HG02588 (cell line): Measurements from ENCODE around the gene SH3BP1.

Source experiments
- ATAC-seq: cut with Tn5 transposase; IDR thresholded peaks from one replicate; pipeline ENCODE4 v1.9.1; 2021; ENCODE audit warnings: mild to moderate bottlenecking, moderate library complexity; ENCODE audit not compliant: unreplicated experiment

The SH3BP1 gene

GRCh38 chr22:37611207-37611606 is 28.3 kb upstream of the SH3BP1 start:
- no peak for ATAC-seq

DNA sequence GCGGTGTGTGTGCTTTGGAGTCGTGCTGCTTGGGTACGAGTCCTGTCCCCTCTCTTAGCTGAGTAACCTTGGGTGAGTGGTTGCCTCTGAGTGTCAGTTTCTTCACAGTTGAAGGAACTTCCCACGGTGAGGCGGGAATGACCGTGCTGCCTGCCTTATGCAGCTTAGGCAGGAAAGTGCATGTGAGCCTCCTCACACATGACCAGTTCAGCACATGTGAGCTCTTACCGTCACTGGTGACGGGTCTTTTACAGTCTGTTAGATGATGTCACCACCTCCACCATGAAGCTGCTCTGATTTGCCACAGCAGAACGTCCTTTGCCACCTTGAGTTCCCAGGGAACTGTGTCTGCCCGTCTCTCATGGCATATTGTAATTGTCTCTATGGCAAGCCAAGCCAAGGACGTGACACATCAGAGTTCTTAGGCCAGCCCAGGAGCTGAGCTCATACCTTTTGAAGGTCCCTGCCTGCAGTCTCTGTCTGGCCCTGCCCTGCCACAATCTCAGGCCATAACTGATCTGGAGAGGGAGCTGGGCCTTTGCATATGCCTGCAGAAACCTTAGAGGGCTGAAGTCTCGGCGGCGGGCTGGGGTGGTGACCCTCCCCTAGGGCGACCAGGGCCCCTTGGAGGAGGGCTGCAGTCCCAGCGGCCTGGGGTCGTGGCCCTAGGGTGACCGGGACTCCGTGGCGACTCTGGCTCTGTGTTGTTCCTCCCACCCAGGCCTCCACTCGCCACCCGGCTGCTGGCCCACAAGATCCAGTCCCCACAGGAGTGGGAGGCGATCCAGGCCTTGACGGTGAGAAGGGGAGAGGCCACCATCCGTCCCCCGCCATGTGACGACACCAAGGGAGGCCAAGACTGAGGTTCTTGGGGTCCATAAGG is 23.0 kb upstream of the SH3BP1 start:
- no peak for ATAC-seq

DNA sequence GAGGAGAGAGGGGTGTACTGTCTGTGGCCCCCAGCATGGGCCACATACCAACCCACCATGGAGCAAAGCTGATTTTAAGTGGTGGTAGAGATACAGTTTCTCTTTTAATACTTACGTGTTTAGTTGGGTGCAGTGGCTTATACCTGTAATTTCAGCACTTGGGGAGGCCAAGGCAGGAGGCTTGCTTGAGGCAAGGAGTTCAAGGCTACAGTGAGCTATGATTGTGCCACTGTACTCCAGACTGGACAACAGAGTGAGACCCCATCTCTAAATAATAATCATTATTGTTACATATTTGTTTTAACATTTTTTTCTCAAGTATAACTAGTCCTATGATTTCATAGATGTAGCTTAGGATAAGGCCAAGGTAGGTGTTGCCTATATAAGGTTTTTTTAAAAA is 22.0 kb upstream of the SH3BP1 start:
- no peak for ATAC-seq

GRCh38 chr22:37618072-37618656 is 21.3 kb upstream of the SH3BP1 start:
- no peak for ATAC-seq

DNA sequence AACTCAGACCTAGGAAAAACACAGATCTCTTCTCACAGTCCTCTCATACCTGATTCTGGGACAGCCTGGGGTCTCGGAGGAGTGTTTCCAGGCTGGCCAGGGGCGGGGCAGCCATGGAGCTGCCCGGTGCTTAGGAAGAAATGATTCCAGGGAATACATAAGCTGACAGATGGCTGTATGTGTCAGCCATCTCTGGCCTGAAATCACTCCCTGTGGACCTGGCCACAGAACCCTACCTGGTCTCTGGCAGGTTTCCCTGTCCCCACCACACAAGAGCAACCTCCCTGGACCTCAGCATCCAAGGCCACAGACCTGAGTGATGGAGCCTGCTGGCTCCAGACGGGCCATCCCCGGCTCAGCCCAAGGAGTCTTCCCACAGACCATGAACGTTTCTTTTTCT is 20.8 kb upstream of the SH3BP1 start:
- no peak for ATAC-seq

- ATAC-seq = no peak
Measured at GRCh38 chr22:37619991-37620390, 19.5 kb upstream of the SH3BP1 start.

GRCh38 chr22:37621352-37621860 is 18.1 kb upstream of the SH3BP1 start:
- no peak for ATAC-seq

GRCh38 chr22:37623075-37624016 is 16.1 kb upstream of the SH3BP1 start:
- ATAC-seq = no peak

DNA sequence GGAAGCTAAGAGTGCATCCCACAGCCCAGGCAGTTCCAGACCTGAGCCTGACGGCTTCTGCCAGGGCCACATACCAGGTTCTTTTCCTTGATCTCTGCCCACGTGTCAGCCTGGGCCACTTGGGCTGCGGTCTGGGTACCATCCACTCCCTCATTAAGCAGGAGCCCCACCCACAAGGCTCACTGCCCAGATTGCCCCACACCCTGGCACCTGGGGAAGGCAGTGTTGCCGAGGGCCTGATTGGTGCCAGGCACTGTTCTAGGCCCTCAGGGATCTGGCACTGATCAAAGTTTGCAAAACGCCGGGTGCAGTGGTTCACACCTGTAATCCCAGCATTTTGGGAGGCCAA is 15.5 kb upstream of the SH3BP1 start:
- no peak for ATAC-seq

DNA sequence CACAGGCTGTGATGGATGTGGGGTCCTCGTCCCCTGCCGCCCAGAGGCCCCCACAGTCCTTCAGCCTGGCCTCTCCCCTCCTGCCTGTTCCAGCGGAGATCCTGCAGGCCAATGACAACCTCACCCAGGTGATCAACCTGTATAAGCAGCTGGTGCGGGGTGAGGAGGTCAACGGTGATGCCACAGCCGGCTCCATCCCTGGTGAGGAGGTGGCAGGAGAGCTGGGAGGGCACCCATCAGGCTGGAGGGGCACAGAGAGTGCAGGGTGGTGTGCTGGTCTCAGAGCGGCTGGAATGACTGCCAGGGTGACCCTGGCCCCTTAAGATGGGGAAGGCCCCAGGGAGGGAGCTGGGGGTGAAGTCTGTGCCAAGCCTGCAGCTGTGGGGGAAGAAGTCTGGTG is 14.6 kb upstream of the SH3BP1 start:
- no peak for ATAC-seq

DNA sequence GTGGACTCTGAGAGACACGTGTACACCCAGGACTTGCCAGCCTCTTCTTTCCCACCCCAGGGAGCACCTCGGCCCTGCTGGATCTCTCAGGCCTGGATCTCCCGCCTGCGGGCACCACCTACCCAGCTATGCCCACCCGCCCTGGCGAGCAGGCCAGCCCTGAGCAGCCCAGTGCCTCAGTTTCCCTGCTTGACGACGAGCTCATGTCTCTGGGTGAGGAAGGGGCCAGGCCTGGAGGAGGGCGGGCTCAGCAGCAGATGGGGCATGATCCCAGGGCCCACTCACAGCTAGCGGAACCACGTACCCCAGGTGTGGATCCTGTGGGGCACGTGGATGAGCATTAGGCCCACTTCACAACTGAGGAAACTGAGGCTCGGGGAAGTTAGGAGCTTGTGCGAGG is 13.7 kb upstream of the SH3BP1 start:
- ATAC-seq = no peak

DNA sequence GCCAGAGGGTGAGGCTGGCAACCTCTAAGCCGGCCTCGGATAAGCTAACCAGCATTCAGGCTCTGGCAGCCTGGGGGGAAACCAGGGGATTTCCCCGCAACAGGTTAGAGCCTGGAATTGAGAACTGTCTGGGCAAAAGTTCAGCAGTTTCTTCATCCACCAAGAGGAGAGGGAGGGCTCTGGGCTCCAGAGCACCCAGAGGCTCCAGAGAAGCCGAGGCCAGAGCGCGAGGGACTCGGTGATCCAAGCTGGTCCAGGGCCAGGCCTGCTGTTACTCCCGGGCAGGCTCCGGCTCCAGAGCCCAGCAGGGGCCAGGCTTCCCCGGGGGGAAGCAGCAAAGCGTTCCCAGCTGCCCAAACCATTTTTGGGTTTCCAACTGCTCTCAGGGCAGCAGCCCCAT is 13.3 kb upstream of the SH3BP1 start:
- ATAC-seq = no peak

DNA sequence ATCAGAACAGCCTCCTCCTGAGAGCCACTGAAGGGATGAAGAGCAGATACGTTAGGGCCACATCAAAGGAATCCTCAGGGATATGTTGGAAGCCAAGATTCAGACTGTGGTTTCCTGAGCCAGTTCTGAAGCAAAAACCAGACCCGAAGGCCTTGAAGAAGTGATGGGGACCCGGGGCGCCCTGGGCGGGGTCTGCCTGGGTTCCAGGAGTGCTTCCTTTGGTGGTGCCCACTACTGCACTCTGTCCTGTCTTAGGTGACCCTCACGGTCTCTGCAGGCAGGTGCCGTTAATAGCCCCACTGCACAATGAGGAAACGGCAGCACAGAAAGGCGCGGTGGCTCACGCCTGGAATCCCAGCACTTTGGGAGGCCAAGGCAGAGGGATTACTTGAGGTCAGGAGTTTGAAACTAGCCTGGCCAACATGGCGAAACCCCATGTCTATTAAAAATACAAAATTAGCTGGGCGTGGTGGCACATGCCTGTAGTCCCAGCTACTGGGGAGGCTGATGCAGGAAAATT is 12.9 kb upstream of the SH3BP1 start:
- ATAC-seq = no peak

DNA sequence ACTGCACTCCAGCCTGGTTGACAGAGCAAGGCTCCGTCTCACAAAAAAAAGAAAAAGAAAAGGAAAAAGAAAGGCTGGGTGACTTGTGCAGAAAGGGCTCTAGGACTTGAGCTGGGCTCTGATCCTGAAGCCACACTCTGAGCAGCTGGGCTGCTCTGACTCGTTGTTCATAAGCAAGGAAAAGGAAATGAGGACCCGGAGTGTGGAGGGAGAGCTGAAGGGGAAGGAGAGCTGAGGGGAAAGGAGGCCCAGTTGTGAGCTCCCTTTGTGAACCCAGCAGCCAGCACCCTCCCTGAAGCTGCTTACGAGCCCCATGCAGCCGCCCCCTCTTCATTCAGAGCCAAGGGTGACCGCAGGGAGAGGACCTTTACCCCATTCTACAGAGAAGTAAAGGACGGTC is 12.3 kb upstream of the SH3BP1 start:
- no peak for ATAC-seq

GRCh38 chr22:37627545-37627944 is 11.9 kb upstream of the SH3BP1 start:
- no peak for ATAC-seq

DNA sequence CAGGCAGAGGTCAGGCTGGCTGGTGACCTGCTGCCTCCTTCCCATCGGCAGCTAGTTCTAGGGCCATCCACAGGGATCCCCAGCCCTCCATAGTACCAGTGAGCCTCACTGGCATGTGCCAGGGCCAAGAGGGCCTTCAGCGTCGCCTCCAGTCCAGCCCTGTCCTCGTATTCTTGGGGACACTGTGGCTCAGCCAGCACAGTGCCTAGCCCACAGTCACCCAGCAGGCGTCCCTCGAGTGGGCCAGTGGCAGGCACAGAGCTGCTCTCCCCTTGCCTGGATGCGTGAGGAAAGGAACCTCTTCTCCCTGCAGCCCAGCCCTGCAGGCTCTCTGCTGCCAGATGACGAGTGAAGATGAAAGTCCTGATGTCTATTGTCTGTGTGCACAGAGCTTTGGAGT is 10.6 kb upstream of the SH3BP1 start:
- ATAC-seq = no peak

DNA sequence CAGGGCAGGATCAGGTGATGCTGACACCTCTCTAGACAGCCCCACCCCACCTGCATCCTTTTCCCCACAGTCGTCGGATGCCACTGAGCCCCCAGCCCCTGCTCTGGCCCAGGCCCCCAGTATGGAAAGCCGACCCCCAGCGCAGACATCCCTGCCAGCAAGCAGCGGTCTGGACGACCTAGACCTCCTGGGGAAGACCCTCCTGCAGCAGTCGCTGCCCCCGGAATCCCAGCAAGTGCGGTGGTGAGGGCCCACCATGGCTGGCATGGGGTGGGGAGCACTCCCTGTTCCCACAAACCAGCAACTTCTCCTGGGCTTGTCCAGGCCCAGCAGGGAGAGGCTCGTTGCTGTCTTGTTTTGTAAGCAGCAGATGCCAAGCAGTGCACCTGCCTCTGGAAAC is 9.5 kb upstream of the SH3BP1 start:
- ATAC-seq = no peak

DNA sequence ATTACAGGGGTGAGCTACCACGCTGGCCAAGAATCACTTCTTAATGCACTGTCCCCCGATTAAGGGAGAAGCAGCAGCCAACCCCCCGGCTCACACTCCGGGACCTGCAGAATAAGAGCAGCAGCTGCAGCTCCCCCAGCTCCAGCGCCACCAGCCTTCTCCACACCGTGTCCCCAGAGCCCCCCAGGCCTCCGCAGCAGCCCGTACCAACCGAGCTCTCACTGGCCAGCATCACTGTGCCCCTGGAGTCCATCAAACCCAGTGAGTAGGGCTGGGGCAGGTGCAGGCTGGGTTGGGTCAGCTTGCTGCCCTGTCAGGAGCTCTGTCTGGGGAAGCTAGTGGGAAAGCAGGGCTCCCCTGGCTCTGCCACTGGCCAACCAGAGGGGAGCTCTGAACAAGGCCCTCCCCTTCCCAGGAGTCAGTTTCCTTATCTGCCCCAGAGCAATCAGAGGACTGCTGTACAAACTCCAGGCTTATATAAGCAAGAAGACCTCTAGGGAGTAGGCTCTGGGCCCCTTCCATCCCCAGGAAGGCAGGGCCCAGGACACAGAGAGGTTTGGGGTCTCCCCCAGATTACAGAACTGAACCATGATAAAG is 8.5 kb upstream of the SH3BP1 start:
- ATAC-seq = no peak

DNA sequence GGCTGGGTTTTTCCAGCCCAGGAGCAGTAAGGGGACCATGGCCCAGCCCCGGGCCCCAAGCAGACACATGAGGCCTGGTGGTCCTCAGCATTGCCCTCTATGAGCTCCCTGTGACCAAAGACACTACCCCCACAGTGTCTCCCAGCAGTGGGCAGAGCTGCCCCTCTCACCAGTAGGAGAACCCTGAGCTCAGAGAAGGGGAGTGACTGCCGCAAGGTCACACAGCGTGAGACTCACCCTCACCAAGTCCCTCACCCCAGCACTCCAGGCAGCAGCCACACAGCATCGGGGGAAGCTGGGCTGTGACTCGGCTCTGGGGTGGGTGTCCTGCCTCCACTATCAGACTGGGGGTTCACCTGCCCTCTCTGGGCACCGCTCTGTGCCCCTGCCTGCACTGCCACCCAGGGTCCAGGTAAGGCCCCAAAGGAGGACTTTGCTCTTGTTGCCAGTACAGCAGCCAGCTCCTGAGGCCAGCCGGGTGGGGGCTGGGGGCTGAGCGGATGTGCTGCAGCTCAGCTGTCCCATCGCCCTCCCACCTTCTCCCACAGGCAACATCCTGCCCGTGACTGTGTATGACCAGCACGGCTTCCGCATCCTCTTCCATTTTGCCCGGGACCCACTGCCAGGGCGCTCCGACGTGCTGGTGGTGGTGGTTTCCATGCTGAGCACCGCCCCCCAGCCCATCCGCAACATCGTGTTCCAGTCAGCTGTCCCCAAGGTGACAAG is 7.9 kb upstream of the SH3BP1 start:
- no peak for ATAC-seq
